ENCODE results near the gene SLC18A2.

- TF ChIP-seq CTCF (IDR thresholded peaks at IDR 0.05; ENCODE audit: low read length), result no peak
- no peak for TF ChIP-seq EZH2 (IDR thresholded peaks at IDR 0.05; ENCODE audit: borderline replicate concordance, low read length)
Observed at GRCh38 chr10:117242463-117242832, 1.5 kb downstream of the SLC18A2 start.

Measured in OCI-LY1 (cell line).